ENCODE measurements around the gene PTPN12.
"Not testable (repeated sequence)": the region's sequence is repeated elsewhere in the genome, so short reads cannot be mapped to it uniquely, and the experiment has no call there.

Gene PTPN12

GRCh38 chr7:77538281-77539212 lies 1.5 kb downstream of the PTPN12 start:
- DNase-seq (ENCODE audit: low spot score) = peak; percentile 78

DNA sequence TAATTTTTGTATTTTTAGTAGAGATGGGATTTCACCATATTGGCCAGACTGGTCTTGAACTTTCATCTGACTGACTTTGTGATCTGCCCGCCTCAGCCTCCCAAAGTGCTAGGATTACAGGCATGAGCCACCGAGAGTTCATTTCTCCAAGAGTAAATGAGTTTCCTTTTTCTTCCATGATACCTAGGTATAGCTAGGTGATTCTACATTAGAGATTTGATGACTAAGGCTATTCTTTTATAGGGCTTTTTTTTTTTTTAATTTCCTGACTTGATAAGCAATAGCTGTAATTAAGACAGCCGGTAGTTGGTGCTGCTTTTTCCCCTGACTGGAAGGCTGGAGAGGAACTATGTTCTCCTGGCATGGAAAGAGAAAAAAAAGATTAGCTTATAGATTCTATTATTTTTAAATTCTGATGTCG lies 3.3 kb downstream of the PTPN12 start:
- no peak for DNase-seq (ENCODE audit: low spot score)

DNA sequence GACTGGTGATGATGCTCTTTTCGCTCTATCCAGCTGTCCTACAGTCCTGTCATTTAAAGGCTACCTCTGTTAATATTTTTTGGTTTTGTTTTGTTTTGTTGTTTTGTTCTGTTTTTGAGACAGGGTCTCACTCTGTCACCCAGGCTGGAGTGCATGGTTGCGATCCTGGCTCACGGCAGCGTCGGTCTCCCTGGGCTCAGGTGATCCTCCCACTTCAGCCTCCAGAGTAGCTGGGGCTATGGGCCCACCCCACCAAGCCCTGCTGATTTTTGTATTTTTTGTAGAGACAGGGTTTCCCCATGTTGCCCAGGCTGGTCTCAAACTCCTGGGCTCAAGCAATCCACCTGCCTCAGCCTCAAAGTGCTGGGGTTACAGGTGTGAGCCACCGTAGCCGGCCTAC lies 3.9 kb downstream of the PTPN12 start:
- not testable (repeated sequence) for DNase-seq (ENCODE audit: low spot score)

DNA sequence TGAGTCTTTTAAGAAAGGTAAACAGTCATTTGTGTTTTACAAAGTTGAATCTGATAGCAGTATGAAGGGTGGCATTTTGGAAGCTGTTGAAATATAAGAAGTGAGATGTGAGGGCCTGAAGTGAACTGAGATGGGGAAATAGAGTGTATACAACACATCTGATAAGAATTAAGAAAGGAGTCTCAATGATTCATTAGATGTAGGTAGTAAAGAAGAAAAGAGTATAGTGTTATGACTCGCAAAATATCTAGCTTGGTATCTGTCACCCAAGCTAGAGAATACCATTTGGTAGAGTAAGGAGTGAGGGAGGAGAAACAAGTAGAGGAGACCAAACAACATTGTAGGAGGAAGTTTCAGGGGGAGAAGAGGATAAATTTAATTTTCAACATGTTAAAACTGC lies 5.3 kb downstream of the PTPN12 start:
- no peak for DNase-seq (ENCODE audit: low spot score)

DNA sequence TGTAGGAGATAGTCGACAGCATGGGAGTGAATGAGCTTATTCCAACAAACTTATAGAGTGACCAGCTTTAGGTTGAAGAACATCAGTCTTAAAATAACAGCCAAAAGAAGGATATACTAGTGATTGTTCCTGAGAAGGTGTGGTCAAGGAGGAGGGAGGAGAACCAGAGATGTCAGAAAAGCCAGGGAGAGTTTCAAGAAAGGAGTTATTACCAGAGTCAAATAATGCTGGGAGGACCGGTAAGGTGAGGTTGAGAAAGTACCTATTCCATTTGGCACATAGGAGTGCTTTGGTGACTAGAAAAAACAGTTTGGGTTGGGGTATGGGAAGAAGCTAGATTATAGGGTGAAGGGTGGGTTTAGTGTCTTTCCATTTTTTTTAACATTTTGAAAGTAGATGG lies 5.8 kb downstream of the PTPN12 start:
- no peak for DNase-seq (ENCODE audit: low spot score)

- DNase-seq (ENCODE audit: low spot score) = no peak
These were observed 6.8 kb downstream of the PTPN12 start for GRCh38 chr7:77543910-77544309.

DNA sequence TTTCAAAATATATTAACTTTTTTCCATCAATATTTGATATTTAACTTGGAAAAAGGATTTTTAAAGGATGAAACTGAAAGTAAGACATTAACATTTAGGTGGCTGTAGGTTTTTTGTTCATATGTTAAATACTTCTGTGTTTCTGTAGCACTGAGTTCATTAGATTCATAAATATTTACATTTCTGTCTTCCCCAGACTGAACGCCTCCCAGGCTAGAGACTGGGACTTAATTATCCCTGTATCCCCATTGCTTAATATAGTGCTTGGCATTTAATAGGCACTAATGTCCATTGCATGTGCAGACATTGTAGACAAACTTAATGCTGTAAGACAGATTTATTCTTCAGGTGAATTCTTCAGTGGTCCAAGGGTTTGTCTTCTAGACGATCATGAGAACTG lies 7.4 kb downstream of the PTPN12 start:
- DNase-seq (ENCODE audit: low spot score) = no peak

GRCh38 chr7:77548206-77548605 lies 11.1 kb downstream of the PTPN12 start:
- no peak for DNase-seq (ENCODE audit: low spot score)

DNA sequence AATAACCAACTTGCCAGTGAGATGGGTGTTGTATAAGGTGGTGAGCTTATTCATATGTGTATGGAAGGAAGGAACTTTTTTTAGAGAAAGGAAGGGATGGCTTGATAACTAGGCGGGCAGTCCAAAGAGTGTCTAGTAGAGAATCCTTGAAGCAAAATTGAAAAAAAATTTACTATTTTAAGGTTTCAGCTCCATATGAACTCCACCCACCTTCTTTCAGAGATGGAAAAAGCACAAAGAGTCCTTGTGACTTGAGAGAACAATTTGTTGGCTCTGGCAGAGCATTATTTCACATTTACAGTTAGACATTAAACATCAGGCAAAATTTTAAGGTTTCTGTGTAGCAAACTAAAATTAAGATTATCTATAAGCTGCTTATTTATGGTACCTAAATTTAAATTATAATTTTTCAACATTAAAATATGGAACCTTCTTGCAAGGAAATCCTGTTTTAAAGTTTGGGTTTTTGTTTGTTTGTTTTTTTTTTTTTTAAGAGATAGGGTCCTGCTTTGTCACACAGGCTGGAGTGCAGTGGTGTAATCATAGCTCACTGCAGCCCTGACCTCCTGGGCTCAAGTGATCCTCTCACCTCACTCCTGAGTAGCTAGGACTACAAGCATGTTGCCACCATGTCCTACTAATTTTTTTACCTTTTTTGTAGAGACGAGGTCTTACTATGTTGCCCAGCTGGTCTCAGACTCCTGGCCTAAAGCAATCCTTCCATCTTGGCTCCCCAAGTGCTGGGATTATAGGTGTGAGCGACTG lies 12.2 kb downstream of the PTPN12 start:
- DNase-seq (ENCODE audit: low spot score) = no peak

DNA sequence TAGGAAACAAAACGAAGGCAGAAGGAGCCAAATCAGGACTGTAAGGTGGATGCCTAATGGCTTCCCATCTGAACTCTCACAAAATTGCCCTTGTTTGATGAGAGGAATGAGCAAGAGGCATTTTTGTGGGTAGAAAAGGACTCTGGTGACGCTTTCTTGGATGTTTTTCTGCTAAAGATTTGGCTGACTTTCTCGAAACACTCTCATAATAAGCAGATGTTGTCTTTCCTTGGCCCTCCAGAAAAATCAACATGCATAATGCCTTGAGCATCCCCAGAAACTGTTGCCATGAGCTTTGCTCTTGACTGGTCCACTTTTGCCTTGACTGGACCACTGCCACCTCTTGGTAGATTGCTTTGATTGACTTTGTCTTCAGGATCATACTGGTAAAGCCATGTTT lies 13.5 kb downstream of the PTPN12 start:
- DNase-seq (ENCODE audit: low spot score) = no peak

- DNase-seq (ENCODE audit: low spot score) = no peak
These were observed 16.0 kb downstream of the PTPN12 start for GRCh38 chr7:77553123-77553522.

- no peak for DNase-seq (ENCODE audit: low spot score)
These were observed 21.3 kb downstream of the PTPN12 start for GRCh38 chr7:77558284-77558967.

GRCh38 chr7:77561352-77561751 lies 24.3 kb downstream of the PTPN12 start:
- DNase-seq (ENCODE audit: low spot score) = no peak

DNA sequence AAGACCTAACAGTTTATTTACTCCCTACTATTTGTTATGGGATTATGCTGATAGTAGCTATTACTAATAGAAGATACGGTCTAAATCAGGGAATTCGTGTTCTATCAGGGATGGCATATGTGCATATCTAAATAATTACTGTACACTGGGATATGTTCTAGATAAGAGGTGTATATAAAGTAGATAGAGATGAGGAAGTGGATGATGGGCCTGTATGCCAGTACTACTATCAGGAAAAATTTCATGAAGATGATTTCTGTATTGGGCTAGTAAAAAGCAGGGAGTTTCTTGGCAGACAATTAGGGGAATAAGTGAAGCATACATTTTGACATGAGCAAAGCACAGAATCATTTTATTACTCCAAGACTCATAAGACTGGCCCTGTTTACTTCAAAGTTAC lies 26.2 kb downstream of the PTPN12 start:
- DNase-seq (ENCODE audit: low spot score) = no peak

DNA sequence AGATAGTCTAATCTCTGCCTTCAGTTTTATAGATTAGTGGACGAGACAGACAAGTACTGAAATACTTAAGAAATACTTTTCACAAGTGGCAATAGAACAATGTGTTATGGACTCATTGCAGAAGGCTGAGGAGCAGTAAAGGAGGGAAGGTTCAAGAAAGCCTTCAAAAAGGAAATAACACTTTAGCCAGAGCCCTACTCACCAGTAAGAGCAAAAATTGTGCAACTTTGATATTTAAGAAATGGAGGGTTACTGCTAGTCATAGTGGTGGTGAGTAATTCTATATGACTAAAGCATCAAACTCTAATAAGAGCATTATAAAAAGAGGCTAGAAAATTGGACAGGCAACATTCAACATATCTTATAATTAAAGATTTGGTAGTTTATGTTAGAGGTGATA lies 28.8 kb downstream of the PTPN12 start:
- no peak for DNase-seq (ENCODE audit: low spot score)

DNA sequence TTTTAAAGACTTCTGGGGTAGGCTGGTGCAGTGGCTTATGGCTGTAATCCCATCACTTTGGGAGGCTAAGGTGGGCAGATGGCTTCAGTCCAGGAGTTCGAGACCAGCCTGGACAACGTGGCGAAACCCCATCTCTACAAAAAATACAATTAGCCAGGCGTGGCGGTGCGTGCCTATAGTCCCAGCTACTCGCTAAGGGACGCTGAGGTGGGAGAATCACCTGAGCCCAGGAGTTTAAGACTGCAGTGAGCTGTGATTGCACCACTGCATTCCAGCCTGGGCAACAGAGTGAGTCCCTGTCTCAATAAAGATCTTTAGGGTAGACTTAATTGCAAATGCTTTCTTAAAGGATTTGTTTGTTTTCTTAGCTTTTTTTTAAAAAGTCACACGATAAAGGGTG lies 29.3 kb downstream of the PTPN12 start:
- no peak for DNase-seq (ENCODE audit: low spot score)

- no peak for DNase-seq (ENCODE audit: low spot score)
These were observed 32.6 kb downstream of the PTPN12 start for GRCh38 chr7:77569514-77570232.

DNA sequence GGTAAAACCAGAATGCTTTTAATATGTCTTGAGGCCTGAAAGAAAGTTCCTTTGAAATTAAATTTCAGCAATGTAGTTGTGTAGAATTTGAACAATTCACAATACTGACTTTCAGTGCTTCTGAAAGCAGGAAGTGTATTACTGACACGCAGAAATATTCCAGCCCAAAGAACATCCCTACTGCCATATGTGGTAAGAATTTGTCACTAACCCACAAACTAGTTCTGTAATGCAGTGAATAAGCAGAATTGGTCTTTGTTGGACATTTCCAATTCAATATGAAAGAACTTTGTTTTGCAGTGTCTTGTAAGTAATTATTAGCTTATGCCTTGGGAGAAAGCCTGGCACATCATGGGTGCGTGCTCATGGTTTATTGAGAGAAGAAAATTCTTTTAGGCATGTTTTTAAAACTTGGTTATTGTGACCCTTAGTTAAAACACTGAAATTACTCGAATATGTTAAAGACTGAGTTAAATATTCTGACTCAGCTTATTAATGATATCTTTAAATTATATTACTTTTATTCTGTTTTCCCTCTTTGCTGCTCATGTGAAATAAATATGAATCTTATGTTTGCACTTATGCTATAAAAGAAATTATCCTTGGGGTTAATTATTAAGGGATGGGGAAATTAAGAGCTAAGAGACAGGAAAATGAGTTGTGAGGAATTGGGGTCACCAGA lies 33.4 kb downstream of the PTPN12 start:
- DNase-seq (ENCODE audit: low spot score) = no peak

- no peak for DNase-seq (ENCODE audit: low spot score)
These were observed 34.7 kb downstream of the PTPN12 start for GRCh38 chr7:77571801-77572200.

DNA sequence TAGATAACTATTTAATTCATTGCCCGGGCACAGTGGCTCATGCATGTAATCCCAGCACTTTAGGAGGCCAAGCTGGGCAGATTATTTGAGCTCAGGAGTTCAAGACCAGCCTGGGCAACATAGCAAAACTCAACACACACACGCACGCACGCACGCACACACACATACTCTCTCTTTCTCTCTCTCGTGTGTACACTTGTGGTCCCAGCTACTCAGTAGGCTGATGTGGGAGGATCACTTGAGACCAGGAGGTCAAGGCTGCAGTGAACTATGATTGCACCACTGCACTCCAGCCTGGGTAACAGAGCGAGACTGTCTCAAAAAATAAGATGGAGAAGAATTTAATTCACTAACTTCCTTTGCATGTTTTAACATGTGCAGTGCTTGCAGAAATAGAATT lies 38.1 kb downstream of the PTPN12 start:
- no peak for DNase-seq (ENCODE audit: low spot score)

- DNase-seq (ENCODE audit: low spot score) = no peak
These were observed 39.8 kb downstream of the PTPN12 start for GRCh38 chr7:77576856-77577255.
